Measurements from ENCODE around the gene WDR64.

DNA sequence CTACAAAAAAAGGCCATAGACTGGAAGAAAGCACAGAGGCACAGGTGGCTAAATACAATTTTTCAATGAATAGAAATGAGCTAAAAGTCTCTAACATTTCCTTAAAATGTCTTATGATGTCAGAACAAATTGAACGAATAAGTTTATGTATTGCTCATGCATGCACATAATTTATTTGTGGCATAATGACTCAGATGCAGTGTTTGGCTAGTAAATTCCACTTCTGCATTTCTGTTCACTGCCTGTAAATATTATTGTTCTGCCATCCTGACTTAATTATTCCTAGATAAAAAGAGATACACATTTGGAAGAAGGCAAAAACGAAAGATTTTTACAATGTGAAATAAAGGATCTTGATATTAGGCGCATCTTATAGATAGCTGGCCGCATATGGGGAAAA is 169.3 kb downstream of the WDR64 start:
- TF ChIP-seq, protein P1, sequence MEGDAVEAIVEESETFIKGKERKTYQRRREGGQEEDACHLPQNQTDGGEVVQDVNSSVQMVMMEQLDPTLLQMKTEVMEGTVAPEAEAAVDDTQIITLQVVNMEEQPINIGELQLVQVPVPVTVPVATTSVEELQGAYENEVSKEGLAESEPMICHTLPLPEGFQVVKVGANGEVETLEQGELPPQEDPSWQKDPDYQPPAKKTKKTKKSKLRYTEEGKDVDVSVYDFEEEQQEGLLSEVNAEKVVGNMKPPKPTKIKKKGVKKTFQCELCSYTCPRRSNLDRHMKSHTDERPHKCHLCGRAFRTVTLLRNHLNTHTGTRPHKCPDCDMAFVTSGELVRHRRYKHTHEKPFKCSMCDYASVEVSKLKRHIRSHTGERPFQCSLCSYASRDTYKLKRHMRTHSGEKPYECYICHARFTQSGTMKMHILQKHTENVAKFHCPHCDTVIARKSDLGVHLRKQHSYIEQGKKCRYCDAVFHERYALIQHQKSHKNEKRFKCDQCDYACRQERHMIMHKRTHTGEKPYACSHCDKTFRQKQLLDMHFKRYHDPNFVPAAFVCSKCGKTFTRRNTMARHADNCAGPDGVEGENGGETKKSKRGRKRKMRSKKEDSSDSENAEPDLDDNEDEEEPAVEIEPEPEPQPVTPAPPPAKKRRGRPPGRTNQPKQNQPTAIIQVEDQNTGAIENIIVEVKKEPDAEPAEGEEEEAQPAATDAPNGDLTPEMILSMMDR (IDR thresholded peaks at IDR 0.05), result no peak
- TF ChIP-seq POLR2A (IDR thresholded peaks at IDR 0.05), result no peak

Measured in ovary (tissue), 3 donors.